Peyer's patch (tissue), 4 donors: ENCODE results near the gene SELENOH. TPM values are rescaled to one million over a fixed set of nuclear protein-coding genes. Genes with fewer than 3 reads are reported as not detected.

Experiments
- DNase-seq, 3 donors: peaks; one replicate each; pipeline ENCODE4 v3.0.0-alpha.2; 2017 to 2019
- H3K27ac ChIP-seq, 4 donors: fragments of 200-600 bp; sonication (generic); one replicate each; pipeline ENCODE4 v1.5.1; 2016 to 2019
- H3K27me3 ChIP-seq, 2 donors: fragments of 200-600 bp; sonication (generic); one replicate each; pipeline ENCODE4 v1.5.1; 2019
- H3K36me3 ChIP-seq, 3 donors: fragments of 200-600 bp; sonication (generic); one replicate each; pipeline ENCODE4 v1.5.1; 2016 to 2019
- H3K4me1 ChIP-seq, 4 donors: fragments of 200-600 bp; sonication (generic); one replicate each; pipeline ENCODE4 v1.5.1; 2016 to 2019
- H3K4me3 ChIP-seq, 4 donors: fragments of 200-600 bp; sonication (generic); 1 replicate in 3 of 4; 2 replicates in 1 of 4; pipeline ENCODE4 v1.5.1; 2016 to 2019; ENCODE audit warnings: mild to moderate bottlenecking in 1 of 4
- H3K9me3 ChIP-seq, 4 donors: fragments of 200-600 bp; sonication (generic); one replicate each; pipeline ENCODE4 v1.5.1; 2016 to 2019; ENCODE audit warnings: mild to moderate bottlenecking in 1 of 4
- CTCF ChIP-seq, 6 experiments: fragments of 450-650 bp in 4 of 6; fragments of 200-600 bp in 2 of 6; sonication (generic) in 1 of 6; IDR thresholded peaks; one replicate each; pipeline ENCODE4 v1.5.1; 2017 to 2019; ENCODE audit warnings: antibody characterized with exemption in 6 of 6, mild to moderate bottlenecking in 3 of 6, moderate library complexity in 1 of 6
- POLR2A ChIP-seq, 2 donors: fragments of 450-650 bp; IDR thresholded peaks; one replicate each; pipeline ENCODE4 v1.5.1; 2017; ENCODE audit warnings: antibody characterized with exemption in 2 of 2, mild to moderate bottlenecking in 2 of 2, moderate library complexity in 2 of 2
- total RNA-seq, 4 donors: library from RNA; depleted of rRNA; stranded (reverse); fragments of >200 nt; gene quantifications; one replicate each; pipeline ENCODE4 v1.1.0, GENCODE V29; 2016

The SELENOH gene
- total RNA-seq, 4 donors from 2014 or later, result 42.0 to 50.5 (median 46.5) TPM

- Histone ChIP-seq H3K27ac (peak overlapping the region in 1 of 4 donors; percentile 39), H3K4me1 (peaks cover 0 to 13% (median 0%) of the 10 kb centered on the region in 4 donors), H3K4me3 (no peak overlapping the region), H3K9me3 (no peaks in the 10 kb centered on the region), H3K27me3 (no peaks in the 10 kb centered on the region), H3K36me3 (peaks cover 0 to 25% (median 0%) of the 10 kb centered on the region in 3 donors)
- no peak for DNase-seq
- TF ChIP-seq CTCF (IDR thresholded peaks at IDR 0.05), result no peak
Measured at GRCh38 chr11:57735619-57736298, 5.5 kb upstream of the SELENOH start.

- DNase-seq, result no peak
- H3K9me3 ChIP-seq, result no peaks in the 10 kb centered on the region
- H3K27ac ChIP-seq, result peak overlapping the region; percentile 92 to 97 (median 94)
- peak overlapping the region; percentile 75 to 97 (median 90) for H3K4me3 ChIP-seq
- TF ChIP-seq POLR2A (IDR thresholded peaks at IDR 0.05) (no peak), CTCF (IDR thresholded peaks at IDR 0.05) (no peak)
- H3K27me3 ChIP-seq, result no peaks in the 10 kb centered on the region
- H3K4me1 ChIP-seq, result peaks cover 0 to 17% (median 7%) of the 10 kb centered on the region in 4 donors
- H3K36me3 ChIP-seq, result peaks cover 0 to 48% (median 0%) of the 10 kb centered on the region in 3 donors
Measured at GRCh38 chr11:57742087-57742452, 779 bp downstream of the SELENOH start.

GRCh38 chr11:57744357-57744756 lies 3.1 kb downstream of the SELENOH start:
- no peak for DNase-seq
- Histone ChIP-seq H3K9me3 (no peaks in the 10 kb centered on the region), H3K36me3 (peaks cover 0 to 27% (median 0%) of the 10 kb centered on the region in 3 donors), H3K4me1 (peaks cover 0 to 17% (median 7%) of the 10 kb centered on the region in 4 donors), H3K27me3 (no peaks in the 10 kb centered on the region), H3K4me3 (no peak overlapping the region), H3K27ac (no peak overlapping the region)
- TF ChIP-seq CTCF (IDR thresholded peaks at IDR 0.05), result no peak
- TF ChIP-seq POLR2A (IDR thresholded peaks at IDR 0.05), result no peak

- H3K9me3 ChIP-seq, result no peaks in the 10 kb centered on the region
- no peak overlapping the region for H3K27ac ChIP-seq
- no peak for DNase-seq
- no peaks in the 10 kb centered on the region for H3K27me3 ChIP-seq
- H3K36me3 ChIP-seq, result peaks cover 0 to 24% (median 0%) of the 10 kb centered on the region in 3 donors
- H3K4me3 ChIP-seq, result no peak overlapping the region
- TF ChIP-seq POLR2A (IDR thresholded peaks at IDR 0.05) (no peak), CTCF (IDR thresholded peaks at IDR 0.05) (no peak)
- H3K4me1 ChIP-seq, result peaks cover 0 to 17% (median 7%) of the 10 kb centered on the region in 4 donors
Measured at GRCh38 chr11:57745206-57745605, 3.9 kb downstream of the SELENOH start.

GRCh38 chr11:57746920-57747319 lies 5.6 kb downstream of the SELENOH start:
- no peaks in the 10 kb centered on the region for H3K9me3 ChIP-seq
- no peak for DNase-seq
- no peak for TF ChIP-seq CTCF (IDR thresholded peaks at IDR 0.05)
- TF ChIP-seq POLR2A (IDR thresholded peaks at IDR 0.05), result no peak
- peaks cover 0 to 24% (median 0%) of the 10 kb centered on the region in 3 donors for H3K36me3 ChIP-seq
- no peaks in the 10 kb centered on the region for H3K27me3 ChIP-seq
- peaks cover 0 to 14% (median 7%) of the 10 kb centered on the region in 4 donors for H3K4me1 ChIP-seq
- no peak overlapping the region for H3K27ac ChIP-seq
- no peak overlapping the region for H3K4me3 ChIP-seq
